Motor neuron (in vitro differentiated cells): ENCODE results near the gene SP110. TPM values are rescaled to one million over a fixed set of nuclear protein-coding genes. Genes with fewer than 3 reads are reported as not detected.

ENCODE experiments used
- ATAC-seq, 8 experiments: fragments of 200-7000 bp; cut with Tn5 transposase; replicated peaks in 6 of 8; 2 replicates each; pipeline ENCODE4 v1.8.0; 2021; ENCODE audit warnings: mild to moderate bottlenecking in 8 of 8, moderate library complexity in 8 of 8
- H3K27ac ChIP-seq, 2 donors: fragments of 250-450 bp; sonication (Bioruptor Pico); 2 replicates each; pipeline ENCODE4 v1.9.0; 2021; ENCODE audit warnings: antibody characterized with exemption in 2 of 2, mild to moderate bottlenecking in 2 of 2, moderate library complexity in 1 of 2
- H3K4me1 ChIP-seq, 2 donors: fragments of 250-450 bp; sonication (Bioruptor Pico); replicated peaks in 1 of 2; 2 replicates each; pipeline ENCODE4 v1.6.1; 2021; ENCODE audit warnings: antibody characterized with exemption in 2 of 2, mild to moderate bottlenecking in 2 of 2, moderate library complexity in 1 of 2
- H3K4me3 ChIP-seq, 5 donors: fragments of 250-450 bp; sonication (Bioruptor Pico); 2 replicates each; pipeline ENCODE4 v1.9.0; 2021; ENCODE audit warnings: antibody characterized with exemption in 5 of 5, mild to moderate bottlenecking in 5 of 5, moderate library complexity in 4 of 5
- WGBS, 10 experiments: fragments of 450-650 bp; shearing (Covaris generic); methylation state at CpG; one replicate each; pipeline ENCODE4 v1.0.0; 2022; 5-methylcytosine and 5-hydroxymethylcytosine counted together
- in situ Hi-C, 9 experiments: fragments of 400-800 bp; cut with MboI; loops; one replicate each; pipeline ENCODE4 v1.15.0; 2021; ENCODE audit warnings: low sequenced_read_pairs in 9 of 9, low pct_unique_long_range_greater_than_20kb in 2 of 9; ENCODE audit not compliant: unreplicated experiment in 9 of 9
- total RNA-seq, 8 experiments: library from RNA; unstranded; fragments of 300-600 nt; gene quantifications; 2 replicates each; pipeline versions ENCODE4 v1.2.3 to v1.2.4, GENCODE V29; 2022

SP110 gene
- total RNA-seq, 8 experiments from 2014 or later = 0.11 to 40.0 (median 5.9) TPM

- WGBS, 10 experiments = 0 to 100% (median 68%) methylated on average over 1 to 2 of the region's 2 CpGs
- ATAC-seq = no peak
- in situ Hi-C loops = loop anchor here in 1 of 9 experiments (25.0 kb wide), 2 partner anchors 169 to 394 kb away; no protein-coding TSS in a partner anchor
- no peak overlapping the region for H3K27ac ChIP-seq
- H3K4me3 ChIP-seq = no peak overlapping the region
- no peaks in the 10 kb centered on the region for H3K4me1 ChIP-seq
These were observed 1.4 kb downstream of the SP110 start for GRCh38 chr2:230218421-230218820.

GRCh38 chr2:230217424-230217823 is 2.4 kb downstream of the SP110 start:
- 60 to 100% (median 90%) methylated on average over 1 to 2 of the region's 3 CpGs; no CpG with 5 or more reads in 1 of the 10 experiments for WGBS, 10 experiments

GRCh38 chr2:230216489-230216888 is 3.3 kb downstream of the SP110 start:
- 80 to 100% (median 86%) methylated on average over 1 of the region's 1 CpG; no CpG with 5 or more reads in 7 of the 10 experiments for WGBS, 10 experiments
- H3K4me1 ChIP-seq = no peaks in the 10 kb centered on the region
- H3K27ac ChIP-seq = no peak overlapping the region
- no peak overlapping the region for H3K4me3 ChIP-seq
- in situ Hi-C loops = loop anchor here in 1 of 9 experiments (25.0 kb wide), 2 partner anchors 171 to 396 kb away; no protein-coding TSS in a partner anchor
- ATAC-seq = no peak

More at GRCh38 chr2:230217424-230217823, 2.4 kb downstream of the SP110 start:
- Histone ChIP-seq H3K4me3 (no peak overlapping the region), H3K27ac (no peak overlapping the region), H3K4me1 (no peaks in the 10 kb centered on the region)
- in situ Hi-C loops = loop anchor here in 1 of 9 experiments (25.0 kb wide), 2 partner anchors 170 to 395 kb away; no protein-coding TSS in a partner anchor
- no peak for ATAC-seq

- Histone ChIP-seq H3K4me1 (no peaks in the 10 kb centered on the region), H3K27ac (no peak overlapping the region), H3K4me3 (no peak overlapping the region)
- no peak for ATAC-seq
- in situ Hi-C loops = loop anchor here in 1 of 9 experiments (25.0 kb wide), 2 partner anchors 178 to 403 kb away; no protein-coding TSS in a partner anchor
- WGBS, 10 experiments = 67 to 80% (median 72%) methylated on average over 1 of the region's 1 CpG; no CpG with 5 or more reads in 4 of the 10 experiments
These were observed 10.2 kb downstream of the SP110 start for GRCh38 chr2:230209422-230210051.

- Histone ChIP-seq H3K4me1 (no peaks in the 10 kb centered on the region), H3K27ac (no peak overlapping the region), H3K4me3 (no peak overlapping the region)
- ATAC-seq = no peak
- in situ Hi-C loops = loop anchor here in 1 of 9 experiments (25.0 kb wide), 2 partner anchors 179 to 404 kb away; no protein-coding TSS in a partner anchor
These were observed 11.2 kb downstream of the SP110 start for GRCh38 chr2:230208576-230208975.

- in situ Hi-C loops = loop anchor here in 1 of 9 experiments (25.0 kb wide), 2 partner anchors 182 to 407 kb away; no protein-coding TSS in a partner anchor
- Histone ChIP-seq H3K4me1 (no peaks in the 10 kb centered on the region), H3K27ac (no peak overlapping the region), H3K4me3 (no peak overlapping the region)
- no peak for ATAC-seq
- 43 to 100% (median 100%) methylated on average over 1 to 2 of the region's 2 CpGs; no CpG with 5 or more reads in 4 of the 10 experiments for WGBS, 10 experiments
These were observed 14.1 kb downstream of the SP110 start for GRCh38 chr2:230205721-230206120.

GRCh38 chr2:230205034-230205433 is 14.8 kb downstream of the SP110 start:
- Histone ChIP-seq H3K4me1 (no peaks in the 10 kb centered on the region), H3K4me3 (no peak overlapping the region), H3K27ac (no peak overlapping the region)
- in situ Hi-C loops = loop anchor here in 1 of 9 experiments (25.0 kb wide), 2 partner anchors 182 to 407 kb away; no protein-coding TSS in a partner anchor
- no peak for ATAC-seq
- 57 to 100% (median 75%) methylated on average over 1 of the region's 1 CpG; no CpG with 5 or more reads in 3 of the 10 experiments for WGBS, 10 experiments

GRCh38 chr2:230203110-230203676 is 16.6 kb downstream of the SP110 start:
- H3K4me1 ChIP-seq = no peaks in the 10 kb centered on the region
- 80 to 100% (median 93%) methylated on average over 1 to 12 of the region's 15 CpGs; no CpG with 5 or more reads in 1 of the 10 experiments for WGBS, 10 experiments
- H3K27ac ChIP-seq = no peak overlapping the region
- in situ Hi-C loops = loop anchor here in 1 of 9 experiments (25.0 kb wide), 2 partner anchors 184 to 409 kb away; no protein-coding TSS in a partner anchor
- H3K4me3 ChIP-seq = no peak overlapping the region
- no peak for ATAC-seq

- ATAC-seq = no peak
- WGBS, 10 experiments = 80 to 92% (median 86%) methylated on average over 1 to 9 of the region's 10 CpGs; no CpG with 5 or more reads in 3 of the 10 experiments
- H3K27ac ChIP-seq = no peak overlapping the region
- no peaks in the 10 kb centered on the region for H3K4me1 ChIP-seq
- in situ Hi-C loops = loop anchor here in 1 of 9 experiments (25.0 kb wide), 2 partner anchors 185 to 410 kb away; no protein-coding TSS in a partner anchor
- no peak overlapping the region for H3K4me3 ChIP-seq
These were observed 17.2 kb downstream of the SP110 start for GRCh38 chr2:230202430-230203109.

- H3K27ac ChIP-seq = no peak overlapping the region
- H3K4me1 ChIP-seq = no peaks in the 10 kb centered on the region
- H3K4me3 ChIP-seq = no peak overlapping the region
- whole genome bisulfite sequencing, 10 experiments = 0 to 100% (median 68%) methylated on average over 1 to 10 of the region's 10 CpGs; no CpG with 5 or more reads in 1 of the 10 experiments
- ATAC-seq = peak in 2 of 8 experiments; percentile 26 to 42
- in situ Hi-C loops = no loop called here
These were observed 34.8 kb downstream of the SP110 start for GRCh38 chr2:230184727-230185578.

GRCh38 chr2:230181195-230181594 is 38.6 kb downstream of the SP110 start:
- no peak for ATAC-seq
- Histone ChIP-seq H3K27ac (no peak overlapping the region), H3K4me1 (peaks cover 0 to 8% of the 10 kb centered on the region in 2 donors), H3K4me3 (no peak overlapping the region)
- in situ Hi-C loops = no loop called here
- 82 to 100% (median 100%) methylated on average over 1 to 2 of the region's 2 CpGs; no CpG with 5 or more reads in 4 of the 10 experiments for WGBS, 10 experiments

GRCh38 chr2:230179907-230180306 is 39.9 kb downstream of the SP110 start:
- H3K27ac ChIP-seq = no peak overlapping the region
- no peak overlapping the region for H3K4me3 ChIP-seq
- ATAC-seq = no peak
- peaks cover 0 to 8% of the 10 kb centered on the region in 2 donors for H3K4me1 ChIP-seq
- WGBS, 10 experiments = 20 to 100% (median 66%) methylated on average over 1 to 6 of the region's 7 CpGs; no CpG with 5 or more reads in 2 of the 10 experiments
- in situ Hi-C loops = no loop called here
